ENCODE measurements around the gene FGD2.

The FGD2 gene

GRCh38 chr6:37020812-37021211 is 15.4 kb downstream of the FGD2 start:
- H3K4me3 Mint-ChIP-seq, result no peak overlapping the region
- H3K27ac Mint-ChIP-seq (ENCODE audit: low read depth), result no peak overlapping the region
- ATAC-seq (replicated peaks; ENCODE audit: extremely low read depth, poor library complexity, severe bottlenecking) (no peak), DNase-seq (ENCODE audit: low spot score in 2 of 2) (no peak)
- H3K4me1 Mint-ChIP-seq, result peaks cover 52% of the 10 kb centered on the region
- H3K9me3 Mint-ChIP-seq, result no peaks in the 10 kb centered on the region
- no peaks in the 10 kb centered on the region for H3K27me3 Mint-ChIP-seq
- H3K36me3 Mint-ChIP-seq (ENCODE audit: insufficient read depth), result peaks cover 4% of the 10 kb centered on the region

GRCh38 chr6:37021356-37022129 is 16.1 kb downstream of the FGD2 start:
- H3K4me1 Mint-ChIP-seq, result peaks cover 56% of the 10 kb centered on the region
- peaks cover 4% of the 10 kb centered on the region for H3K36me3 Mint-ChIP-seq (ENCODE audit: insufficient read depth)
- H3K9me3 Mint-ChIP-seq, result no peaks in the 10 kb centered on the region
- DNase-seq (ENCODE audit: low spot score in 2 of 2) (peak in 1 of 2 donors; percentile 57), ATAC-seq (replicated peaks; ENCODE audit: extremely low read depth, poor library complexity, severe bottlenecking) (no peak)
- H3K27ac Mint-ChIP-seq (ENCODE audit: low read depth), result peak overlapping the region; percentile 55
- H3K27me3 Mint-ChIP-seq, result no peaks in the 10 kb centered on the region
- no peak overlapping the region for H3K4me3 Mint-ChIP-seq

GRCh38 chr6:37022135-37022863 is 16.8 kb downstream of the FGD2 start:
- Mint-ChIP-seq H3K36me3 (ENCODE audit: insufficient read depth) (peaks cover 5% of the 10 kb centered on the region), H3K4me1 (peaks cover 56% of the 10 kb centered on the region), H3K9me3 (no peaks in the 10 kb centered on the region), H3K27ac (ENCODE audit: low read depth) (peak overlapping the region; percentile 55), H3K27me3 (no peaks in the 10 kb centered on the region), H3K4me3 (no peak overlapping the region)
- DNase-seq (ENCODE audit: low spot score in 2 of 2) (no peak), ATAC-seq (replicated peaks; ENCODE audit: extremely low read depth, poor library complexity, severe bottlenecking) (no peak)

- peaks cover 7% of the 10 kb centered on the region for H3K36me3 Mint-ChIP-seq (ENCODE audit: insufficient read depth)
- no peak for ATAC-seq (replicated peaks; ENCODE audit: extremely low read depth, poor library complexity, severe bottlenecking)
- H3K27ac Mint-ChIP-seq (ENCODE audit: low read depth), result peak overlapping the region; percentile 55
- DNase-seq (ENCODE audit: low spot score in 2 of 2), result no peak
- no peak overlapping the region for H3K4me3 Mint-ChIP-seq
- H3K4me1 Mint-ChIP-seq, result peaks cover 43% of the 10 kb centered on the region
- H3K27me3 Mint-ChIP-seq, result no peaks in the 10 kb centered on the region
- no peaks in the 10 kb centered on the region for H3K9me3 Mint-ChIP-seq
Observed at GRCh38 chr6:37024656-37025337, 19.3 kb downstream of the FGD2 start.

GRCh38 chr6:37025621-37026466 is 20.4 kb downstream of the FGD2 start:
- Mint-ChIP-seq H3K27ac (ENCODE audit: low read depth) (peak overlapping the region; percentile 55), H3K36me3 (ENCODE audit: insufficient read depth) (peaks cover 7% of the 10 kb centered on the region)
- DNase-seq (ENCODE audit: low spot score in 2 of 2), result no peak

GRCh38 chr6:37027036-37027720 is 21.7 kb downstream of the FGD2 start:
- no peak for ATAC-seq (replicated peaks; ENCODE audit: extremely low read depth, poor library complexity, severe bottlenecking)
- H3K27ac Mint-ChIP-seq (ENCODE audit: low read depth), result no peak overlapping the region
- no peak overlapping the region for H3K4me3 Mint-ChIP-seq
- DNase-seq (ENCODE audit: low spot score in 2 of 2), result no peak
- no peaks in the 10 kb centered on the region for H3K9me3 Mint-ChIP-seq
- no peaks in the 10 kb centered on the region for H3K27me3 Mint-ChIP-seq
- H3K4me1 Mint-ChIP-seq, result peaks cover 34% of the 10 kb centered on the region
- peaks cover 6% of the 10 kb centered on the region for H3K36me3 Mint-ChIP-seq (ENCODE audit: insufficient read depth)

More at GRCh38 chr6:37025621-37026466, 20.4 kb downstream of the FGD2 start:
- H3K4me1 Mint-ChIP-seq, result peaks cover 43% of the 10 kb centered on the region
- H3K9me3 Mint-ChIP-seq, result no peaks in the 10 kb centered on the region
- no peak overlapping the region for H3K4me3 Mint-ChIP-seq
- no peaks in the 10 kb centered on the region for H3K27me3 Mint-ChIP-seq
- ATAC-seq (replicated peaks; ENCODE audit: extremely low read depth, poor library complexity, severe bottlenecking), result no peak

DNA sequence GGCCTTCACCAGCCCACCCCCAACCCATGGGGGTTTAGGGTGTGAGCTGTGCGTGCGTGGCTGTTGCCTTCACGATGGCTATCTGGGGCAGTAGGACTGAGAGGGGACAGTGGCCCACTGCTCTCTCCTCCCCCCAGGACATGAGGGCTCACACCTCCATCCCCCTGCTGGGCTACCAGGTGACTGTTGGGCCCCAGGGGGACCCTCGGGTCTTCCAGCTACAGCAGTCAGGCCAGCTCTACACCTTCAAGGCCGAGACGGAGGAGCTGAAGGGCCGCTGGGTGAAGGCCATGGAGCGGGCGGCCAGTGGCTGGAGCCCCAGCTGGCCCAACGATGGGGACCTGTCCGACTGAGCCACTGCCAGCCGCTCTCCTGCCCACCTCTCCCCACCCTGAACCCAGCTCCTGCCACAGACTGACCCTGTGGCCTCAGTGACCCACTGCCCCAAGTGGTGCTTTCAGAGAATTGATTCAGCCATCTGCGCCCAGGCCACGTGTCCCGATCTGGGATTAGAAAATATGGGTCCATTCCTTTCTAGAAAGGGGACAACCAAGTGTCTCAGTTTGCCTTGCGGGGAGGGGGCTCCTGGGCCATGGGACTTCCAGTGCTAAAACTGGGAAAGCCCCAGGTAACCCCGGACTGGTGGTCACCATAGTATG is 22.5 kb downstream of the FGD2 start:
- Mint-ChIP-seq H3K4me3 (no peak overlapping the region), H3K9me3 (no peaks in the 10 kb centered on the region), H3K27ac (ENCODE audit: low read depth) (no peak overlapping the region), H3K27me3 (no peaks in the 10 kb centered on the region), H3K36me3 (ENCODE audit: insufficient read depth) (peaks cover 5% of the 10 kb centered on the region), H3K4me1 (peaks cover 27% of the 10 kb centered on the region)
- ATAC-seq (replicated peaks; ENCODE audit: extremely low read depth, poor library complexity, severe bottlenecking) (no peak), DNase-seq (ENCODE audit: low spot score in 2 of 2) (no peak)

DNA sequence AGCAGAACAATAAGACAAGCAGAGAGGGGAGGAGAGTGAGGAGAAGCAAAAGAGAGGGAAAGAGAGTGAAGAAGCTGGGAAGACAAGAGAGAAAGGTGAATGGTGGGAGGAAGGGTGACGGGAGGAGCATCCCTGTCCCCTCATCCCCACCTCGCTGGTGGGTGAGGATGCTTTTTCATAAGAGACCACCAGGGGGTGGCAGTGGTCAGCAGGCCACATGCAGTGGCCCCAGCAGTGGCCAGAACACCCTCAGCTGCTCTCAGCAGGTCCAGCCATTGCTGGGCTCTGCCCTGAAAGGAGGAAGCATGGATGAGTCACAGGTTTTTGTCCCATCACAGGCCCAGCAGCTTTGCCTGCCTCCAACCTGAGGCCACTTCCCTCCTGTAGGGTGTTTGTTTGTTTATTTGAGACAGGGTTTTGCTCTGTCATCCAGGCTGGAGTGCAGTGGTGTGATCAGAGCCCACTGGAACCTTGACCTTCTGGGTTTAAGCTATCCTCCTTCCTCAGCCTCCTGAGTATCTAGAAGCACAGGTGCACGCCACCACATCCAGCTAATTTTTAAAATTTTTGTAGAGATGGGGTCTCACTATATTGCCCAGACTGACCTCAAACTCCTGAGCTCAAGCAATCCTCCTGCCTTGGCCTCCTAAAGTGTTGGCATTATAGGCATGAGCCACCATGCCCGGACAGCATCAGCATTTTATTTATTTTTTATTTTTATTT is 24.0 kb downstream of the FGD2 start:
- Mint-ChIP-seq H3K27ac (ENCODE audit: low read depth) (peak overlapping the region; percentile 27), H3K9me3 (no peaks in the 10 kb centered on the region), H3K27me3 (no peaks in the 10 kb centered on the region), H3K4me1 (peaks cover 32% of the 10 kb centered on the region), H3K36me3 (ENCODE audit: insufficient read depth) (peaks cover 5% of the 10 kb centered on the region), H3K4me3 (no peak overlapping the region)
- ATAC-seq (replicated peaks; ENCODE audit: extremely low read depth, poor library complexity, severe bottlenecking), result no peak
- no peak for DNase-seq (ENCODE audit: low spot score in 2 of 2)

- no peak for DNase-seq (ENCODE audit: low spot score in 2 of 2)
- Mint-ChIP-seq H3K27me3 (no peaks in the 10 kb centered on the region), H3K27ac (ENCODE audit: low read depth) (no peak overlapping the region), H3K36me3 (ENCODE audit: insufficient read depth) (peaks cover 3% of the 10 kb centered on the region), H3K4me3 (no peak overlapping the region), H3K9me3 (no peaks in the 10 kb centered on the region), H3K4me1 (peaks cover 24% of the 10 kb centered on the region)
- no peak for ATAC-seq (replicated peaks; ENCODE audit: extremely low read depth, poor library complexity, severe bottlenecking)
Observed at GRCh38 chr6:37030599-37030998, 25.1 kb downstream of the FGD2 start.

GRCh38 chr6:37032239-37032638 is 26.8 kb downstream of the FGD2 start:
- H3K9me3 Mint-ChIP-seq, result no peaks in the 10 kb centered on the region
- no peak for ATAC-seq (replicated peaks; ENCODE audit: extremely low read depth, poor library complexity, severe bottlenecking)
- DNase-seq (ENCODE audit: low spot score in 2 of 2), result no peak
- H3K36me3 Mint-ChIP-seq (ENCODE audit: insufficient read depth), result peaks cover 1% of the 10 kb centered on the region
- H3K4me3 Mint-ChIP-seq, result no peak overlapping the region
- H3K4me1 Mint-ChIP-seq, result peaks cover 18% of the 10 kb centered on the region
- no peaks in the 10 kb centered on the region for H3K27me3 Mint-ChIP-seq
- H3K27ac Mint-ChIP-seq (ENCODE audit: low read depth), result peak overlapping the region; percentile 81

GRCh38 chr6:37033255-37033654 is 27.8 kb downstream of the FGD2 start:
- H3K27me3 Mint-ChIP-seq, result no peaks in the 10 kb centered on the region
- ATAC-seq (replicated peaks; ENCODE audit: extremely low read depth, poor library complexity, severe bottlenecking) (no peak), DNase-seq (ENCODE audit: low spot score in 2 of 2) (no peak)
- H3K36me3 Mint-ChIP-seq (ENCODE audit: insufficient read depth), result peaks cover 1% of the 10 kb centered on the region
- no peak overlapping the region for H3K4me3 Mint-ChIP-seq
- H3K27ac Mint-ChIP-seq (ENCODE audit: low read depth), result no peak overlapping the region
- H3K9me3 Mint-ChIP-seq, result no peaks in the 10 kb centered on the region
- peaks cover 18% of the 10 kb centered on the region for H3K4me1 Mint-ChIP-seq

Data from central memory CD8-positive, alpha-beta T cell (primary cell).